Smooth muscle cell (in vitro differentiated cells): ENCODE results near the gene TEX38. TPM values are rescaled to one million over a fixed set of nuclear protein-coding genes. Genes with fewer than 3 reads are reported as not detected.

Experiments
- DNase-seq: peaks from one replicate; lab custom pipeline; 2025; ENCODE audit not compliant: unreplicated experiment; lab: John Stamatoyannopoulos, UW
- H2AFZ ChIP-seq: fragments of 200-600 bp; sonication (generic); 2 replicates; pipeline ENCODE4 v1.6.0; 2016; ENCODE audit warnings: antibody characterized with exemption, low read depth, mild to moderate bottlenecking
- H3F3A ChIP-seq: fragments of 200-600 bp; sonication (generic); 2 replicates; pipeline ENCODE4 v1.6.0; 2017; ENCODE audit warnings: antibody characterized with exemption, low read depth
- H3K27ac ChIP-seq: fragments of 200-600 bp; sonication (generic); 2 replicates; pipeline ENCODE4 v1.5.1; 2016; ENCODE audit warnings: low read depth, mild to moderate bottlenecking
- H3K27me3 ChIP-seq: fragments of 200-600 bp; sonication (generic); 2 replicates; pipeline ENCODE4 v1.6.1; 2016; ENCODE audit warnings: low read depth, mild to moderate bottlenecking
- H3K36me3 ChIP-seq: fragments of 200-600 bp; sonication (generic); 2 replicates; pipeline ENCODE4 v1.5.1; 2016; ENCODE audit warnings: low read depth
- H3K4me1 ChIP-seq: fragments of 200-600 bp; sonication (generic); 2 replicates; pipeline ENCODE4 v1.5.1; 2016; ENCODE audit warnings: low read depth
- H3K4me2 ChIP-seq: fragments of 200-600 bp; sonication (generic); 2 replicates; pipeline ENCODE4 v1.6.0; 2016; ENCODE audit warnings: mild to moderate bottlenecking
- H3K4me3 ChIP-seq: fragments of 200-600 bp; sonication (generic); 2 replicates; pipeline ENCODE4 v1.5.1; 2016; ENCODE audit warnings: mild to moderate bottlenecking
- H3K79me2 ChIP-seq: fragments of 200-600 bp; sonication (generic); 2 replicates; pipeline ENCODE4 v1.6.0; 2016; ENCODE audit warnings: low read depth, mild to moderate bottlenecking
- H3K9ac ChIP-seq: fragments of 200-600 bp; sonication (generic); 2 replicates; pipeline ENCODE4 v1.6.0; 2016; ENCODE audit warnings: low read depth
- H3K9me3 ChIP-seq: fragments of 200-600 bp; sonication (generic); replicated peaks from 2 replicates; pipeline ENCODE4 v1.5.1; 2016; ENCODE audit warnings: low read depth
- H4K20me1 ChIP-seq: fragments of 200-600 bp; sonication (generic); 2 replicates; pipeline ENCODE4 v1.6.0; 2016; ENCODE audit warnings: low read depth
- WGBS: methylation state at CpG from one replicate; pipeline ENCODE4 v1.1.7; 2016; ENCODE audit warnings: low lambda C conversion rate; 5-methylcytosine and 5-hydroxymethylcytosine counted together
- polyA plus RNA-seq: library from polyadenylated mRNA; unstranded; fragments of >200 nt; fragmentation: Nextera tagmentation; extraction: Ambion mirVana; gene quantifications from 2 replicates; pipeline ENCODE4 v1.2.1, GENCODE V29; 2016
- total RNA-seq: library from RNA; depleted of rRNA; stranded (reverse); fragments of >200 nt; gene quantifications from 2 replicates; pipeline ENCODE4 v1.2.3, GENCODE V29; 2014
- TF ChIP-seq, protein P1 (sequence below): fragments of 200-600 bp; sonication (generic); IDR thresholded peaks from 2 replicates; pipeline ENCODE4 v1.5.1; 2017; ENCODE audit warnings: borderline replicate concordance, mild to moderate bottlenecking, antibody characterized with exemption; ENCODE audit not compliant: insufficient read depth, poor library complexity, severe bottlenecking

Gene TEX38
- total and polyA plus RNA-seq, 2 experiments from 2014 or later, result not detected

GRCh38 chr1:46699666-46700065 is 28.0 kb downstream of the TEX38 start:
- Histone ChIP-seq H3K4me1 (no peaks in the 10 kb centered on the region), H2AFZ (no peak overlapping the region), H3K4me2 (no peak overlapping the region), H3K9ac (no peak overlapping the region), H3K27ac (no peak overlapping the region), H3K36me3 (peaks cover 21% of the 10 kb centered on the region), H3K27me3 (no peaks in the 10 kb centered on the region), H4K20me1 (peaks cover 79% of the 10 kb centered on the region), H3K4me3 (no peak overlapping the region), H3K79me2 (peaks cover 3% of the 10 kb centered on the region), H3K9me3 (no peaks in the 10 kb centered on the region), H3F3A (no peaks in the 10 kb centered on the region)
- no peak for DNase-seq
- TF ChIP-seq, protein P1, sequence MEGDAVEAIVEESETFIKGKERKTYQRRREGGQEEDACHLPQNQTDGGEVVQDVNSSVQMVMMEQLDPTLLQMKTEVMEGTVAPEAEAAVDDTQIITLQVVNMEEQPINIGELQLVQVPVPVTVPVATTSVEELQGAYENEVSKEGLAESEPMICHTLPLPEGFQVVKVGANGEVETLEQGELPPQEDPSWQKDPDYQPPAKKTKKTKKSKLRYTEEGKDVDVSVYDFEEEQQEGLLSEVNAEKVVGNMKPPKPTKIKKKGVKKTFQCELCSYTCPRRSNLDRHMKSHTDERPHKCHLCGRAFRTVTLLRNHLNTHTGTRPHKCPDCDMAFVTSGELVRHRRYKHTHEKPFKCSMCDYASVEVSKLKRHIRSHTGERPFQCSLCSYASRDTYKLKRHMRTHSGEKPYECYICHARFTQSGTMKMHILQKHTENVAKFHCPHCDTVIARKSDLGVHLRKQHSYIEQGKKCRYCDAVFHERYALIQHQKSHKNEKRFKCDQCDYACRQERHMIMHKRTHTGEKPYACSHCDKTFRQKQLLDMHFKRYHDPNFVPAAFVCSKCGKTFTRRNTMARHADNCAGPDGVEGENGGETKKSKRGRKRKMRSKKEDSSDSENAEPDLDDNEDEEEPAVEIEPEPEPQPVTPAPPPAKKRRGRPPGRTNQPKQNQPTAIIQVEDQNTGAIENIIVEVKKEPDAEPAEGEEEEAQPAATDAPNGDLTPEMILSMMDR, result no peak
- 80% methylated on average over 3 of the region's 3 CpGs for WGBS

DNA sequence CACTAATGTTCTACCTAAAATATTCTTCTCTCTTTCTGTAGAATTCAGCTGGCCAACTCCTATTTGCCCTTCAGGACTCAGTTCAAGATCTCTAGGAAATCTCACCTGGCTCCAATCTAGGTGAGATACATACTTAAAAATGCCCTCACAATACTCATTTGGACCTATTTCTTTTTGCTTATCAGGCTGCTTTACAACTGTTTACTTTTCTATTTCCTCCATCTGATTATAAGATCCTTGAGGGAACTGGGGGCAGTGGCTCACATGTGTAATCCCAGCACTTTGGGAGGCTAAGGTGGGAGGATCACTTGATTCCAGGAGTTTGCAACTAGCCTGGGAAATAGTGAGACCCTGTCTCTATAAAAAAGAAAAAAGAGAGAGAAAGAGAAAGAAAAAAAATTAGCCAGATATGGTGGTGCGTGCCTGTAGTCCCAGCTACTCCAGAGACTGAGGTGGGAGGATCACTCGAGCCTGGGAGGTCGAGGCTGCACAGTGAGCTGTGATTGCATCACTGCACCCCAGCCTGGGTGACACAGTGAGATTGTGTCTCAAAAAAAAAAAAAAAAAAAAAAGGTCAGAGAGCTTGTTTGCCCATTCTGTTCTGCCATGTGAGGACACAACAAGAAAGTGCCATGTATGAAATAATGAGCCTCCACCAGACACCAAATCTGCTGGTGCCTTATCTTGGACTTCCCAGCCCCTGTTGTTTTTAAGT is 32.4 kb downstream of the TEX38 start:
- no peak overlapping the region for H3K9ac ChIP-seq
- H2AFZ ChIP-seq, result no peak overlapping the region
- TF ChIP-seq, protein P1, result no peak
- H3K27ac ChIP-seq, result no peak overlapping the region
- H3K4me2 ChIP-seq, result no peak overlapping the region
- no peak overlapping the region for H3K4me3 ChIP-seq
- peaks cover 25% of the 10 kb centered on the region for H3K36me3 ChIP-seq
- no peaks in the 10 kb centered on the region for H3F3A ChIP-seq
- peaks cover 3% of the 10 kb centered on the region for H3K79me2 ChIP-seq
- peaks cover 63% of the 10 kb centered on the region for H4K20me1 ChIP-seq
- DNase-seq, result no peak
- no peaks in the 10 kb centered on the region for H3K9me3 ChIP-seq
- no peaks in the 10 kb centered on the region for H3K4me1 ChIP-seq
- WGBS, result 100% methylated on average over 2 of the region's 3 CpGs
- H3K27me3 ChIP-seq, result no peaks in the 10 kb centered on the region

DNA sequence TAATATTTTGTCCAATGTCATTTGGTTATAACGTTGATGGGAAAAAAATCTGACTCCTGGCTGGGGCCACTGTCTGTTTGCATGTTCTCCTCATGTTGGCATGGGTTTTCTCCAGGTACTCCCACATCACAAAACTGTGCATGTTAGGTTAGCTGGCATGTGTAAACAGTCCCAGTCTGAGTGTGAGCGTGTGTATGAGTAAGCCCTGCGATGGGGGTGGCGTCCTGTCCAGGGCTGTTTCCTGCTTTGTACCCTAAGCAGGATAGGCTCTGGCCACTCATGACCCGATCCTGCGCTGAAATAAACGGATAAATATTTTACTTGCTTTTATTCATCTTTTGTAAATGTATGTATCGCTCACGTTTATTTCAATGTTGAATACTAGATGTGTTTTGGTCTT is 33.8 kb downstream of the TEX38 start:
- Histone ChIP-seq H3F3A (no peaks in the 10 kb centered on the region), H3K27ac (no peak overlapping the region), H3K79me2 (no peaks in the 10 kb centered on the region), H3K9me3 (no peaks in the 10 kb centered on the region), H3K27me3 (no peaks in the 10 kb centered on the region), H4K20me1 (peaks cover 58% of the 10 kb centered on the region), H3K9ac (no peak overlapping the region), H3K4me3 (no peak overlapping the region), H3K36me3 (peaks cover 23% of the 10 kb centered on the region), H3K4me1 (no peaks in the 10 kb centered on the region), H3K4me2 (no peak overlapping the region), H2AFZ (no peak overlapping the region)
- TF ChIP-seq, protein P1, result no peak
- no peak for DNase-seq
- WGBS, result 93% methylated on average over 9 of the region's 9 CpGs

DNA sequence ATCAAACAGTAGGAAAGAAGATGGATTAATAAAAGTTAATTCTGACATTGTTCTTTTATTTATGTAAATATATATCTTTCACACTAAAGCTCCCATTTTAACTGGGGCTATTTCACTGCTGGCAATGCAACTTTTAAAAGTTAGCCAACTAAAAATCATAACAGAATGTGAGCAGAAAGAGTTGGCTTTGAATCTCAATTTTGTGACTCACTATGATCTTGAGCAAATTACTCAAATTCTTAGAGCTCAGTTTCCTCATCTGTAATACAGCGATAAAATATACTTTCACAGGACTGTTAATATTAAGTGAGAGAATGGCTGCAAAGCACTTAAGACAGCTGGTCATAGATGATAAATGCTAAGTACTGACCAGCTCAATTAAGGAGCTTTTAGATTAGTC is 36.5 kb downstream of the TEX38 start:
- no peak overlapping the region for H2AFZ ChIP-seq
- no peaks in the 10 kb centered on the region for H3K9me3 ChIP-seq
- H3F3A ChIP-seq, result no peaks in the 10 kb centered on the region
- no peaks in the 10 kb centered on the region for H3K27me3 ChIP-seq
- H3K4me1 ChIP-seq, result no peaks in the 10 kb centered on the region
- peaks cover 12% of the 10 kb centered on the region for H3K79me2 ChIP-seq
- no peak overlapping the region for H3K4me2 ChIP-seq
- peaks cover 31% of the 10 kb centered on the region for H3K36me3 ChIP-seq
- no peak overlapping the region for H3K9ac ChIP-seq
- H4K20me1 ChIP-seq, result peaks cover 51% of the 10 kb centered on the region
- WGBS, result 100% methylated on average over 1 of the region's 1 CpG
- no peak overlapping the region for H3K27ac ChIP-seq
- no peak overlapping the region for H3K4me3 ChIP-seq
- no peak for DNase-seq
- TF ChIP-seq, protein P1, result no peak
